Measurements from ENCODE around the gene FMN2.

Gene FMN2

DNA sequence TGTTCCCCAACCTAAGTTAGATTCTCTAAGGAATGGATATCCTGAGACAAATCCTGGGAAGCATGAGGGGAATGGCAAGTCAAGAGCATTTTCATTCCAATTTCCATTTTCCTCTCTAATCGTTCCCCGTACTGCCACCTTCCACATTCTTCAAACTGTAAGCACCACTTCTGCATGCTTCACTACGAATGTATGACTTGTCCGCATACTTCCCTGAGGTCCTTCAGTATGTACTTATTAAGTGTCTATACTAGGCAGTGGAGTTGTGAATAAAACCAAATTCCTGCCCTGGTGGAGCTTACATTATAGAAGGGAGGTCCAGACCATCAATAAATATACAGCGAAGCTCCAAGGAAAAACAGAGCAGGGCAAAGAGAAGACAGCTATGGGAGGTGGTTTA is 365.5 kb downstream of the FMN2 start:
- DNase-seq = no peak

DNA sequence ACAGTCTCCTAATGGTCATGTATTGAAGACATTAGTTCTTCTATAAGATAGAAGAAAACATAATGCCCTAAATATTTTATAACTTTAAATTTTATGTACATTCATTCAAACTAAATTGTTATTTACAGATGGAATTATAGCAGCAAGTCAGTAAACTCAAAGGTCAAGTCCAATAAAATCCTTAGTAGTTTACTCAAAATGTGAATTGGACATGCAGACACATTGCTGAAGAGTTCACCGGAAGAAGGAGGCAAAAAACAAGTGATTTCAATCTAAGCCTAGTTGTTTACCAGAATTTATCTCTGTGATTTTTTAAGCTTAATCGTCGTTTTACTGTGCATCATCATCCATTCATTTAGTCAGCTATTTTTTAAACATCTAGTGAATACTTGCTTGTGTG is 370.6 kb downstream of the FMN2 start:
- no peak for DNase-seq

DNA sequence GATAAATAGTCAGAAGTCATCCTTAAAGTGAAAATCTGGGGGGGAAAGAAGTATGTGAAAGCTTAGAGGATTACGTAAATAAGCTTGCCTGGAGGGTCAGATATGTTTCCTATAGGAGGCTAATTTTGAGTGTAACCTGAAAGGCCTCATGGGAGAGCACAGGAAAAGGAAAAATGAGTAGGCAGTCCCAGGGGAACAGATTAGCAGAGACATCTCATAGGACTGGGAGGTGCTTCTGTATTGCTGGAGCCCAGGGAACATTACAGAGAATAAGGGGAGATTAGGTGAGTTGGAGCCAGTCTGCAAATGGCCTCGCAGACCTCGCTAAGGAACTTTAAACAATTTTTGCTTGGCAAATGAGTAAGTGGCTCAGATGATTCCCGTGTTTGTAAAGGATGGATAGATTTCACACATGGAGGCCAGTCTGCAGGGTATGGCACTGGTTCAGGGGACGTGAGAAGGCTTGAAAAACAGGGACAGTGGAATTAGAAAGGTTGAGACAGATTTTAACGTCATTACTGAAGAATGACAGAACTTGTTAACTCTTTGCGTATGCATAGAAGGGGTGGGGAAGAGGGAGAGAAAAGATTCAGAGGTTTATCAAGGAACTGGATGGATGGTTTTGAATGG is 371.2 kb downstream of the FMN2 start:
- no peak for DNase-seq

DNA sequence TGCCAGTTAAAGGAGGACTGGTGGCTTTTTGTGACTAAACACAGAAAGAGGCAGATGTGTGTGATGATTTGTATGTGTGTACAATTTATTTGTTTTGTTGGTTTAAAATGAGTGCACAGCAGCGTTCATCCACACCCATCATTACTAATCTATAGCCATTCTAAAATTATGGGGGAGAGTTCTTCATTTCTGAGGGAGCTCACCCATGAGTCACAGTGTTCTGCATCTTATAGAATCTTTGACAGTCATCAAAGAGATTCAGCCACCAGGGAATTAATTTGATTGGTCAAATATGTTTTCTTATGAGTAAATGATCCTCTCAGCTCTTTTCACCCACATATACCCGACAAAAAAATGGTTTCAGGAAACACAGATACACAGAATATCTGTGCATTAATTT is 372.4 kb downstream of the FMN2 start:
- DNase-seq = no peak

DNA sequence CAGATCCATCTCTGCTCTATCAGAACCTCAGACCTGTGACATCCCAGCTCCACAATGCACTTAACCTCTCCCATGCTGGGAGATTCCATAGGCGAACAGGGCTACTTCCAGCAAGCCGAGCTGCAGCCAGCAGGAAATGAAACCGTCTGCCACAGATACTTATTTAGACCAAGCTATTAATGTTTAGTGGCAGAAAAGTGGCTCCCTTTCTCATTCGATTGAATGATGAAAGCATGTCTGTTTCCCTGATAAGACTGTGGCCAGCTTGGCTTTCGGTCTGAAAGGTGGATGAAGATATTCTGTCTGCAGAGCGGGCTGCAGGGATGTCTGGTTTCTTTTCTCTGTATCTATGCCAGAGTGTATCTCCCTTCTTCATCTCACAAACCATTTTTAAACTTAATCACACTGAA is 373.9 kb downstream of the FMN2 start:
- no peak for DNase-seq

DNA sequence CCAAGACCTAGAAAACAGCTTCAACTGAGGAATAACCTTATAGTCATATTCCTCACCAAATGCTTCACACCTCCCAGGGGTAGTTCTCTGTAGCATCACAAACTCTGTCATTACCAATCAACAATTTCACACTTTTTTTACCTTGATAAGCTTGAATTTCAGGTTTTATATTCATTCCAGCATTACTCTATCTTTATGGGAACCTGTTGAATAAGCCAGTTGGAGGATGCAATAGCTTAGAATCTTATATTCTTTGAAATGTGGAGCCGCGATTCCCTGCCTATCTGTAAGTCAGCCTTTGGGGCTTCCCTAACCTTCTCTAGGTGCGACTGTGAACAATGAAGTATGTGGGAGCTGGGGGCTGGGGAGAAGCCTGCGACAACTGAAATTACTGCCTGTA is 374.8 kb downstream of the FMN2 start:
- DNase-seq = no peak

DNA sequence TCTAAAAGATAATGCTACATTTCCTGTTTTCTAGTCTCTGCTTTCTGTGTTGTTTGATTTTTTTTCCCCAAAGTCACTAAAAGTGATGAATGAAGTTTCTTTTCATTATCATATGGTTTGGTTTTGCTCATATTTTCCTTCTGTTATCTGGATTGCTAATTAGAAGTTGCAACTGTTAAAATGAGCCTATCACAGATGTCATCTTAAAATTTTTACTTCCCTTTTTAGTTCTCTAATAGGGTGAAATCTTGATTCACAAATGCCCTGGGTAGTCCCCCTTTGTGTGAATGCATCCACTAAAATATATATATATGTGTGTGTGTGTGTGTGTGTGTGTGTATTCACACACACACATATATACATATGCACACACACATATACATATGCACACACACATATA is 376.2 kb downstream of the FMN2 start:
- no peak for DNase-seq

DNA sequence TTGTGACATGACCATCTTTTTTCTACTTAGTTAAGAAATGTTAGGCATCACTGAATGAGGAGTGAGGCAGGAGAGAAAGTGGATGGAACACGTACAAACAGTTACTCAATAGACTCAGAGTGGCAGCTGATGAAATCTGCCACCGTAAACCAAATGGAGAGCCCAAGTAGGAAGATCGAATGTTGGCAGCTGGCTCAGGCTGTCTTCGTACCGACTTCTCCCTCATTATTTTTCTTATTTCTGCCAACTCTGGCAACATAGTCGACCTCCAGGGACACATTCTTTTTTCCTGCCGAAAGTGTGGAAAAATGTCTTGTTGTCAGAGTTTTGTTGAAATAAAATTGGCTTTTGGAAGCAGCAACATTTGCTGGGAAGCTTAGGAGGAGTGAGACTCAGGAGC is 377.0 kb downstream of the FMN2 start:
- DNase-seq = no peak

DNA sequence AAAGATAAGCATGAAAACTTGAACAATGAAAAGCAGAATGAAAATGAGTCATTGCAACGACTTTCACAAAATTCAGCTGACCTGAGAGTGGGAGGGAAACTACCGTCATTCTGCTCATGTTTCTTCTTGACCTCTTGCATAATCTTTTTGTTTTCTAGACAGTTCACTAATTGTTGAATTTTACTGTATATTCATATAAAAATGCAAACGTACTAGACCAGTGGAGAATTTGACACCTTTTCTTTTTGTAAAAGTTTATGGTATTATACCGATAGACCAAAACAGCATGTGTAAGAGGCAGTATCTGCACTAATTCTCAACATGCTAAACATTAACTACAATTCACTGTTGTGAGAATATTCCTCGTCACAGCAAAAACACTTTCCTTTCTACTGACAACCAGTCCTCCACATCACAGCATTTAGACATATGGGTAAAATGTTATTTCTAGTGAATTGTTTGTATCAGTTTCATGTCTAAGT is 382.5 kb downstream of the FMN2 start:
- no peak for DNase-seq

DNA sequence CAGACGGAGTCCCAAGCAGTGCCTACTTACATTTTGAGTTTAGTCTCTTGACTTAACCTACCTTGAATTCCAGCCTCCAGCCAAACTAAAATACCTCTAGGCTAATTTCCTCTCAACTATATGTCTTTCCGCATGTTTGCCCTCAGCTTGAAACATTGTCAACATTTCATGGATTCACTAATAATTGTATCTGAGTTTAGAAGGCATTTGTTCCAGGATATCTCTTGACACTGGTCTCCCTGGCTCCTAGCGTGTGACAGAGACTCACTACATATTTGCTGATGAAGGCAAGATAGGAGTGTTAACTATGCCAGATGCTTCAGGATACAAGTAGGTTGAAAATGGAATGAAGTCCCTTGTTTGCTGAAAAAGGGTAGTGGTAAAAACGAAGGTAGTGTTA is 384.1 kb downstream of the FMN2 start:
- no peak for DNase-seq

DNA sequence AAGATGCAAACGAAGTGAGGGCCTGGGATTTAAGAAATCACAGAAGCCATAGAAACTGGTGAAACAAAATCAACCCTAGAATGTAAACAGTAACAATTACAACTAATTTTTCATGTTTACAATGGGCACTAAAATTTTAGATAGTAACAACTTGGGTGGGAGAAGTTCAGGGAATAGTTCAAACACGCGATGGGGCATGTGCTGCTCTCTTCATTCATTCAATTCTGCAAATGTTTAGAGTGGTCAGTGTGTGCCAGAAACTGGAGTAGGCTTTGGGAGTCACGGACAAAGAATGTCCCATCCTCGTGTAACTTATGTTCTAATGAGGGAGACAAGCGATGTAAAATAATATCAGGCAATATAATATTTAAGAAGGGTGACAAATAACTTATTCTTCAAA is 386.9 kb downstream of the FMN2 start:
- no peak for DNase-seq

DNA sequence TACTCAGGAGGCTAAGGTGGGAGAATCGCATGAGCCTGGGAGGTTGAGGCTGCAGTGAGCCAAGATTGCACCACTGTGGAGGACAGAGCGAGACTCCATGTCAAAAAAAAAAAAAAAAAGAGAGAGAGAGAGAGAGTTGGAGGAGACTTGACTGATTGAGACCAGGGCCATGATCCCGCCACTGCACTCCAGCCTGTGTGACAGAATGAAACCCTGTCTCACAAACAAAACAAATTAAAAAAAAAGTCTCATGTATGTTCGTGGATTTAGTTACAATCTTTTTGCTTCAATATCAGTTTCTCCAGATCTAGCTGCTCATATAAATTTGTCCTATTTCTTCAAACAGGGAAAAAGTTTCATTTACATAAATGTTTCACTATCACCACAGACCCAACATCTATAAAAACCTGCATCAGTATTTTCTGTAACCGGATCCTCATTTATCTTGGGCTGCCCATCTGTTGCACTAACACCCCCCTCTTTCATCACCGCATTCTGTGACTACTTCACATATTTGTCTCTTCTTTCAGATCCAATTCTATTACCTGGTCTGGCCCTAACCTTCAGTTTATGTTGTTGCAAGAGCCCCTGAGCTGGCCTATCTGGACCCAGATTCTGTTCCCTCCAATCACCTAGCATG is 393.2 kb downstream of the FMN2 start:
- DNase-seq = no peak

DNA sequence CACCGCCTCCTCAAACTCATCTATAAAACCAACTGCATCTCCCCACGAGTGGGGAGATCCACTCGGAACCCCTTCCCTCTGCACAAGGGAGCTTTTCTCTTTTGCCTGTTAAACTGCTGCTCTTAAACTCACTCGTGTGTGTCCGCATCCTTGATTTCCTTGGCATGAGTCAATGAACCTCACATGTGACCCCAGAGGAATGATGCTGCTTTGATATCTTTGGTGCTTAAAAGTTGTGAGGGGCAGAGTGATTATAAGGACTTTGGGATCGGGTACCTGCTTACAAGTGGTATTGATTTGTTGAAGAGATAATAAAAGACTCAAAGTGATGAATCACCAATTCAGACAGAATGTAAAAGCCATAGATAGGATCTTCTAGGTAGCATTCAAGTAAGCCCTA is 394.9 kb downstream of the FMN2 start:
- no peak for DNase-seq

DNA sequence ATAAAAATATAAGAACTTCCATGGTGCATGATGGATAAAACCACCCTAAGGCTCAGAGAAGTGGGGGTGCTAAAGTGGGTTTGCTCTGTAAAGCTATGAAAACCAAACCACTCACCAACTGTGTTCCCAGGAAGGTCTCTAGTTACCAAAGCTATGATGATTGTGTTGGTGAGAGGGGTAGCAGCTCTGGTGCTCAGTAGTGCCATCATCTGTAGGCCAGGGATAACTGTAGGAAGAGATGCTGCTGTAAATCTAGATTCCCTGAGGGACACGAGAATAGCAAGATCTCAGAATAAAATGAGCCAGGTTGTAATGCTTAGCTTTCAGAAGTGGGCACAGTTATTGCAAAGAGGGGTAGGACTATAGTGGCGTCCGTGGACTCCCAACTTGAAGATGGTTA is 395.8 kb downstream of the FMN2 start:
- DNase-seq = no peak

DNA sequence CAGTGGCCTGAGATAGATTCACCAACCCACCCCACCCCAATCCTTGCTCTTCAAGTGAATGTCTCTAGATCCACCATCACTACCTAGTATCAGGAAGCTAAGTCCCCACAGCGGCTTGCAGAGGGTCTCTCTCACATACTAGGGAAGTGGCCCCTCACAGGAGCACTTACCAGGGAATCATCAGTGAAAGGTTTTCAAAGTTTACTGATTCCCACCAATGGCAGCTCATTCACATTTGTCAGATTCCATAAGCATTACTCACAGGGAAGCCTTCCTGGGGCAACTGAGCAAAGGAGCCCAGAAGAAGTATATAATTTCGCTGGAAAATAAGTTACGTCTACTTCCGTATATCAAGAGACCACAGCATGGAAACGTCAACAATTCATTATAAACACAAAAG is 399.5 kb downstream of the FMN2 start:
- no peak for DNase-seq

DNA sequence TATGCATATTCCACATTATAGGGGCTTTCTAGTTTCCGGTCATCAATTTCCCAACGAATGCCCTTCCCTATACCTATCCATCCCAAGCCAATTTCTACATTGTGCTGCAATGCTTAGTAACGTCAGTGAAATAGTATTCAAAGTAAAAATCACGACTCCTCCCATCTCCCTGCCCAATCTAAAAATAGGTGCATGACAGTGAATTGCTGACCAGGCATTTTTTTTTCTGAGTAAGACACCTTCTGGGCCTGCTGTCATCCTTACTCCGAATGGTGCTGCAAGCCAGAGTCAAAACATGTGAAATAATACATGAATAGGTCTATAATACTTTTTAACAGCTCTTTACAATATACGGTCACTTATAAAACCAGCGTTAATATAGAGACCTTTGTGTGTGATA is 400.1 kb downstream of the FMN2 start:
- no peak for DNase-seq

DNA sequence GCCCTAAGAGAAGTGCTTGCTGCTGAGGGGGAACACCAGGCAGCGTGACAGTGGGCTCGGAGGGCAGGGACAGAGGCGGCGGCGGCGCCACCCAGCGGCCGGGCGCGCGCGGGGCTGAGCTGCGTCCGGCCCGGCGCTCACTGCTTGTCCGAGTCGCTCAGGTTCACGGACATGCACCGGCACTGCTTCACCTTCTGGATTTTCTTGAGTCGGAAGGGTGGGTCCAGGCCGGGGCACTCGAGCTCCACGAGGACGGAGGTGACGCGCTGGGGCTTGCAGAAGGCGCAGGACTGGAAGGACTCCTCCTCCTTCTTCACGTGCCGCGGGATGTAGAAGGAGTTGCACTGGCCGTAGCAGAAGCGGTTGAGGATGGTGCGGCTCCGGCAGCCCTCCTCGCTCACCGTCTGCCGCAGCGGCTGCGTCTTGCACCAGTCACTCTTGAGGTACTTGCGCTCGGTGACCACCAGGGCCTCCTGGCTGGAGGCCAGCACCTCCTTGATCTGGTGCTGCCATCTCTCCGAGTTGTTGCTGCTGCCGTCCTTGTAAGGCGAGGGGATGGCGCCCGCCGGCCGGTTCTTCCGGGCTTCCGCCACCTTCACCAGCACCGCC is 401.3 kb downstream of the FMN2 start:
- DNase-seq = no peak

DNA sequence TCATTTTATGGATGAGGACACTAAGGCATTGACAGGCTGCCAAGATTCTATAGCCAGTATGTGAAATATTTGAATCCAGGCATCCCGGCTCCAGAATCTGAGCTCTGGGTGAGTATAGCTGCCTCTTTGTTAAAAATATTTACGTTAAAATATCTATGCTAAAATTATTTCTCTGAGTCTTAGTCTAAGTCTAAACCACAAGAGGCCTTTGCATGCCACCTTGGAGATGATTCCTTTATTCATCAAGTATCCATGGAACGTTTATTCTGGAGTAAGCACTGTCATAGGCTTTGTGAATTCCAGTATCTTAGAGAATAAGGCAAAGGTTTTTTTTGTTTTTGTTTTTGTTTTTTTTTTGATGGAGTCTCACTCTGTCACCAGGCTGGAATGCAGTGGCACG is 403.9 kb downstream of the FMN2 start:
- DNase-seq = no peak

DNA sequence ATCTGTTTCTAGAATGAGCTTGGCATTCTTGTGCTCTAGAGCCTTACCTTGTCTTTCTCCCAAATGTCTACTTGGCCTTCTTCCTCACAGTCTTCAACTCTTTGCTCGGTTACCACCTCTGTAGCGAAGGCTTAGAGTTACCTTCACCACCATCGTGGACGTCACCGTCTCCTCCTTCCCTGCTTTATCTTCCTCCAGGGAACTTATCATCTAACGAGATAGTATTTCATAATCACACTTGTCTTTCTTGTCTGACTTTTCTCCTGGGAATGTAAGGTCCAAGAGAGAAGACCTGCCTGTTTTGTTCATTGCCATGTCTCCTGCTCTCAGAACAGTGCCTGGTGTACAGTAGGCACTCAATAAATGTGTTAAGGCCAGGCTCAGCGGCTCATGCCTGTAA is 404.7 kb downstream of the FMN2 start:
- no peak for DNase-seq

DNA sequence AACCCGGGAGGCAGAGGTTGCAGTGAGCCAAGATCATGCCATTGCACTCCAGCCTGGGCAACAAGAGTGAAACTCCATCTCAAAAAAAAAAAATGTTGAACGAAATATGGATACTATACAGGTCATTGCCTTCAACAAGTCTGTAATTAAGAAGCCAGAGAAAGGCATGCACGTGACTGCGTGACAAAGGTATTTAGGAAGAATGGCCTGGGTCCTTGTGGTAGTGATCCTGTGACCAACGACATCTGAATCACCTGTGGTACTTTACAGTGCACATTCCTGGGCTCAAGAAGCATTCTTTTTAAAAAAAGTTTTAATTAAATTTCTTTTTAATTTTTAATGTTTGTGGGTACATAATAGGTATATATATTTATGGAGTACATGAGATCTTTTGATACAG is 405.3 kb downstream of the FMN2 start:
- DNase-seq = no peak

DNA sequence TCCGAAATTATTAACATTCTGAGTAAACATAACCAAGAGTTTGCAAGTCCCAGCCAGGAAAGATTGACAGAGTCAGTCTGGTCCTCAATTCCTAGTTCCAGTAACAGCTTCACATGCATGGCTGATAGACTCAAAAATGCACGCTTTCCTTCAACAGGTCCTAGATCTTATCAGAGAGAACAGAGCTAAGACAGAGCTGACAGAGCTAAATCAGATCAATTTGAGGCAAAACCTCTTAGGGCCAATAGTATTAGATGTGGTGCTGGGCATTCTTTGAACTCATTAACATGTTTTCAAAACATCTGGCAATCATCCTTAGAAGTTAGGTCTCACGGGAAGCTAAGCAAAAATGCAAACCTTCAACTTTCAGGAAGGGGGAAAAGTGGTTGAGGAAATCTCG is 406.2 kb downstream of the FMN2 start:
- no peak for DNase-seq

DNA sequence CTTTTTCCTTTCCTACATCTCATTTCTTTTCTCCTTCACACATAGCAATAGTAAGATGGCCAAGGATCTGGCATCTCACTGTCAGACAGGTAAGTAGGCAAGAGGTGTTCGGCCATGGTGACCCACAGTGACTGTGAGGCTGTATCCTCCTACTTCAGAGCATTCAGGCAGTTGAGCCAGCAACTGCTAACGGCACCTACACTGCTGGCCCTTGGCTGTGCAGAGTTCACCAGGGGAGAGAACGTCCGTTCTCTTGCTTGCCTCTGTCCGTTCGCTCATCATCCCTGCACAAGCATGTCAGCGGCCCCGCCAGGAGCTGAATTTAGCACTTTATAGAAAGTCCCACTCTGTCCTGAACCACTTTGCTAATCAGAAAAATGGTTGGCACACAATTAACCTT is 406.7 kb downstream of the FMN2 start:
- no peak for DNase-seq

DNA sequence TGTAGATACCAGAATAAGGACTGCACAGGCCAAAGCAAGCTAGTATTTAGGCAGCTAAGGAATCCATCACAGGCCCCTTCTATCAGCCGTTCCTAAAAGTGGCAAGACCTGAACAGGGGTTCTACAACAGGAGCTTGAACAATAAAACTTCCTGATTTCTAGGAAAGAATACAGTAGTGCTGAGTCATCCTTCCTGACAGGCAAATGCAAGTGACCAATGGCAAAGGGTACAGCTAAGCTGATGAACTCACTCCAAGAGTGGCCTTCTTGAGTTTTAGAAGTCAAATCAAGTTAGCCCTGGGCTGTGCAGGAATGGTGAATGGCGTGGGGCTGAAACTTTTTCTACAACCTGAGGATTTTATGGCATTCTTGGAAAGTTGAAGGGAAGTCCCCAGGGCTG is 407.3 kb downstream of the FMN2 start:
- DNase-seq = no peak

DNA sequence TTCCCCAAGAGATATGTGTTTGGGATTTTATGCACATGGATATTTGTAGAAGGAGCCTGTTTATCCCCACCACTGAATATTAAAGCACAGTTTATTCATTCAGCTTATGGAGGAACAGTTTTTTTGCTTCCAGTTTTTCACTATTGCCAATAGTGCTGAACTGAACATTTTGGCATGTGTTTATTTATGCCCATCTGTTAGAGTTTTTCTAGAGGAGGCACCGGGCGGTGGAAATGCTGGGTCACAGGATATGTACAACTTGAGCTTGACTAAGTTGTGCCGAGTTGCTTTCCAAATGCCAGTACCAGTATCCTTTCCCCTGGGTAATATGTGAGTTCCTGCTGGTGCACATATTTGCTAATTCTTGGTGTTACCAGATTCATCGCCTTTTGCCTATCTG is 409.0 kb downstream of the FMN2 start:
- no peak for DNase-seq

DNA sequence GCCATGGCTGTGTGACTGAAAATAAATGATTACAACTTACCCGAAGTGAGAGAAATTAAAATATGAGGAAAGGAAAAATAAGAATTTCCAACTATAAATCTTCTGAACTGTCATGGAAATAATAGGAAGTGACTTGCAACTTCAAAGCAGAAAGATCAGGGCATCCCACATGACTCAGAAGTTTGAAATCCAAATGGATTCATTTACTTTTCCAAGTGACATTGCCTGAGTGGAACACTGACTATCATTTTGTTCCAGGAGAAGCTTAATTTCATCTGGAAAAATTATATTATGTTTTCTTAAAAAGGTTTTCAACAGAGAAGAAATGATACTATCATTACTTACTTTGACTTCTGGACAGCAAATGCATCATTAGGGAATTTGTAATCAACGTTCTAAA is 409.4 kb downstream of the FMN2 start:
- DNase-seq = no peak

Data from DMS79 (cell line).